K562 (cell line): Measurements from ENCODE around the gene PLCD1. TPM values are rescaled to one million over a fixed set of nuclear protein-coding genes. Genes with fewer than 3 reads are reported as not detected.

Experiments
- ARNT ChIP-seq, 2 experiments: fragments of 450-650 bp; IDR thresholded peaks; 2 replicates each; pipeline ENCODE4 v1.6.1; 2016; ENCODE audit warnings: mild to moderate bottlenecking in 1 of 2
- BACH1 ChIP-seq: fragments of 200-800 bp; sonication (Bioruptor generic); IDR thresholded peaks from 2 replicates; pipeline ENCODE4 v1.6.1; 2016; ENCODE audit warnings: missing genetic modification characterization, missing compliant biosample characterization
- BMI1 ChIP-seq: fragments of 150-350 bp; IDR thresholded peaks from 2 replicates; pipeline ENCODE4 v1.6.1; 2014; ENCODE audit warnings: low read length
- CREM ChIP-seq: IDR thresholded peaks from 2 replicates; pipeline ENCODE4 v1.6.1; 2014; ENCODE audit warnings: antibody characterized with exemption, low read depth
- ETS1 ChIP-seq: conservative IDR thresholded peaks from 2 replicates; pipeline ENCODE4 v1.6.1; 2011; ENCODE audit warnings: low read depth, mild to moderate bottlenecking, low read length; ENCODE audit not compliant: control insufficient read depth
- HNRNPL ChIP-seq: fragments of 200-400 bp; formaldehyde crosslinking; IDR thresholded peaks from 2 replicates; pipeline ENCODE4 v1.6.1; 2017; ENCODE audit warnings: low read depth, mild to moderate bottlenecking, low read length
- ID3 ChIP-seq, 2 experiments: fragments of 250-450 bp in 1 of 2; fragments of 450-650 bp in 1 of 2; sonication (Bioruptor Pico) in 1 of 2; IDR thresholded peaks; 2 replicates each; pipeline versions ENCODE4 v1.6.1 to v1.8.0; 2016 to 2021; ENCODE audit warnings: mild to moderate bottlenecking in 2 of 2, moderate library complexity in 2 of 2, missing compliant biosample characterization in 1 of 2, missing genetic modification characterization in 1 of 2
- NCOA1 ChIP-seq: fragments of 450-650 bp; IDR thresholded peaks from 2 replicates; pipeline ENCODE4 v1.6.1; 2016; ENCODE audit warnings: low read depth
- SLC30A9 ChIP-seq: fragments of 250-450 bp; sonication (Bioruptor Pico); IDR thresholded peaks from 2 replicates; pipeline ENCODE4 v1.8.0; 2022; ENCODE audit warnings: mild to moderate bottlenecking, moderate library complexity
- SMAD3 ChIP-seq: fragments of 450-650 bp; formaldehyde crosslinking; conservative IDR thresholded peaks from 2 replicates; pipeline ENCODE4 v1.4.0; 2020; ENCODE audit warnings: mild to moderate bottlenecking
- YY1 ChIP-seq, 3 experiments: IDR thresholded peaks; 2 replicates each; pipeline ENCODE4 v1.6.1; 2011; ENCODE audit warnings: low read length in 2 of 3, mild to moderate bottlenecking in 2 of 3, moderate library complexity in 2 of 3, borderline replicate concordance in 1 of 3, control low read depth in 1 of 3, low read depth in 1 of 3; ENCODE audit not compliant: insufficient read depth in 3 of 3, insufficient replicate concordance in 2 of 3, control insufficient read depth in 1 of 3, insufficient read length in 1 of 3; ENCODE audit errors: extremely low read depth in 1 of 3
- ZBTB33 ChIP-seq: sonication (generic); formaldehyde crosslinking; IDR thresholded peaks from 2 replicates; pipeline ENCODE4 v1.8.1; 2023; ENCODE audit warnings: mild to moderate bottlenecking, missing genetic modification reagents
- ZNF511 ChIP-seq: sonication (generic); formaldehyde crosslinking; IDR thresholded peaks from 2 replicates; pipeline ENCODE4 v1.8.0; 2022; ENCODE audit warnings: mild to moderate bottlenecking, missing genetic modification reagents
- ZNF668 ChIP-seq: fragments of 250-450 bp; sonication (Bioruptor Pico); IDR thresholded peaks from 2 replicates; pipeline ENCODE4 v1.8.0; 2022; ENCODE audit warnings: mild to moderate bottlenecking, inconsistent platforms
- ZNF695 ChIP-seq: fragments of 450-650 bp; formaldehyde crosslinking; IDR thresholded peaks from 2 replicates; pipeline ENCODE4 v1.4.0; 2020; ENCODE audit warnings: mild to moderate bottlenecking, moderate library complexity
- polyA plus RNA-seq, 8 experiments: library from polyadenylated mRNA; depleted of rRNA in 4 of 8; stranded (reverse) in 5 of 8; unstranded in 3 of 8; fragments of >200 nt; fragmentation: Nextera tagmentation in 2 of 8; fragmentation: Illumina TruSeq in 1 of 8; extraction: Ambion mirVana in 2 of 8; extraction: Trizol in 1 of 8; gene quantifications; 2 replicates each; pipeline versions ENCODE4 v1.2.1 to v1.2.3, GENCODE V29; 2011 to 2014; ENCODE audit warnings: inconsistent platforms in 1 of 8, missing spikeins in 1 of 8
- total RNA-seq, 7 experiments: library from RNA; depleted of rRNA in 6 of 7; stranded (reverse); fragments of >200 nt in 6 of 7; fragmentation: Illumina TruSeq in 2 of 7; extraction: Trizol in 2 of 7; gene quantifications; 2 replicates each; pipeline versions ENCODE4 v1.2.1 to v1.2.3, GENCODE V29; 2011 to 2021; ENCODE audit warnings: low replicate concordance in 1 of 7

PLCD1 gene
- total and polyA plus RNA-seq, 9 of the 15 experiments (the other 6 are each of a cell fraction or from before 2014, with no cell fraction given): 5.4 to 209 (median 116) TPM

- TF ChIP-seq ARNT (IDR thresholded peaks at IDR 0.05) (peak; percentile 97), NCOA1 (peak; percentile 96), ZNF668 (CRISPR knock-in tag) (no peak), ID3 (CRISPR knock-in tag; IDR thresholded peaks at IDR 0.05) (no peak), ID3 (tag; IDR thresholded peaks at IDR 0.05) (peak; percentile 9; the same call in 1 of the 2 replicates), ZNF511 (CRISPR knock-in tag) (peak; percentile 58; the same call in 1 of the 2 replicates), ZNF695 (CRISPR knock-in tag) (no peak), SMAD3 (CRISPR knock-in tag) (peak; percentile 86), ETS1 (peak; percentile 82), ZBTB33 (CRISPR knock-in tag) (no peak), HNRNPL (no peak), CREM (peak; percentile 81), YY1 (IDR thresholded peaks at IDR 0.05; ENCODE audit: borderline replicate concordance in 1 of 3, control insufficient read depth in 1 of 3, extremely low read depth in 1 of 3, insufficient read depth in 3 of 3, insufficient read length in 1 of 3, insufficient replicate concordance in 2 of 3, low read depth in 1 of 3, low read length in 2 of 3) (peak in 1 of 3 experiments; percentile 37), BACH1 (tag) (peak; percentile 41; the same call in 1 of the 2 replicates), SLC30A9 (CRISPR knock-in tag) (no peak), BMI1 (no peak)
Observed at GRCh38 chr3:37986479-37987314, 42.7 kb downstream of the PLCD1 start (continued).
